ENCODE data around the gene PITHD1. TPM values are rescaled to one million over a fixed set of nuclear protein-coding genes. Genes with fewer than 3 reads are reported as not detected.

The PITHD1 gene
- total RNA-seq, 1 donor: 31.1 TPM

GRCh38 chr1:23803674-23804073 is 25.5 kb downstream of the PITHD1 start:
- DNase-seq (ENCODE audit: insufficient read length, low spot score, missing footprints): no peak
- H2AFZ ChIP-seq (ENCODE audit: low read length): no peak overlapping the region
- H3K27ac ChIP-seq (ENCODE audit: low read depth, low read length): no peak overlapping the region
- no peak for TF ChIP-seq CTCF (IDR thresholded peaks at IDR 0.05; ENCODE audit: extremely low read depth, low read depth, low read length)
- no peaks in the 10 kb centered on the region for H3K9me3 ChIP-seq (ENCODE audit: low read depth, low read length)
- no peaks in the 10 kb centered on the region for H4K20me1 ChIP-seq (ENCODE audit: insufficient read depth, low read length)
- H3K79me2 ChIP-seq (ENCODE audit: insufficient read depth, low read length): no peaks in the 10 kb centered on the region
- no peak overlapping the region for H3K4me3 ChIP-seq (ENCODE audit: insufficient read depth, low read length)
- peaks cover 16% of the 10 kb centered on the region for H3K4me1 ChIP-seq (ENCODE audit: insufficient read depth, low read length)
- H3K36me3 ChIP-seq (ENCODE audit: insufficient read depth, low read length): peaks cover 23% of the 10 kb centered on the region
- H3K27me3 ChIP-seq (ENCODE audit: insufficient read depth, low read length): no peaks in the 10 kb centered on the region
- no peak overlapping the region for H3K4me2 ChIP-seq (ENCODE audit: insufficient read depth, low read length)

GRCh38 chr1:23804183-23804835 is 26.1 kb downstream of the PITHD1 start:
- no peaks in the 10 kb centered on the region for H4K20me1 ChIP-seq (ENCODE audit: insufficient read depth, low read length)

GRCh38 chr1:23805025-23805424 is 26.8 kb downstream of the PITHD1 start:
- Histone ChIP-seq H3K36me3 (ENCODE audit: insufficient read depth, low read length) (peaks cover 17% of the 10 kb centered on the region), H3K27ac (ENCODE audit: low read depth, low read length) (no peak overlapping the region), H3K4me2 (ENCODE audit: insufficient read depth, low read length) (no peak overlapping the region), H4K20me1 (ENCODE audit: insufficient read depth, low read length) (no peaks in the 10 kb centered on the region), H2AFZ (ENCODE audit: low read length) (no peak overlapping the region), H3K4me1 (ENCODE audit: insufficient read depth, low read length) (peaks cover 6% of the 10 kb centered on the region), H3K27me3 (ENCODE audit: insufficient read depth, low read length) (no peaks in the 10 kb centered on the region), H3K9me3 (ENCODE audit: low read depth, low read length) (no peaks in the 10 kb centered on the region), H3K4me3 (ENCODE audit: insufficient read depth, low read length) (no peak overlapping the region), H3K79me2 (ENCODE audit: insufficient read depth, low read length) (no peaks in the 10 kb centered on the region)
- DNase-seq (ENCODE audit: insufficient read length, low spot score, missing footprints): no peak
- no peak for TF ChIP-seq CTCF (IDR thresholded peaks at IDR 0.05; ENCODE audit: extremely low read depth, low read depth, low read length)

More at GRCh38 chr1:23804183-23804835, 26.1 kb downstream of the PITHD1 start:
- Histone ChIP-seq H3K9me3 (ENCODE audit: low read depth, low read length) (no peaks in the 10 kb centered on the region), H3K79me2 (ENCODE audit: insufficient read depth, low read length) (no peaks in the 10 kb centered on the region), H3K4me3 (ENCODE audit: insufficient read depth, low read length) (no peak overlapping the region), H2AFZ (ENCODE audit: low read length) (no peak overlapping the region), H3K27ac (ENCODE audit: low read depth, low read length) (no peak overlapping the region), H3K36me3 (ENCODE audit: insufficient read depth, low read length) (peaks cover 17% of the 10 kb centered on the region), H3K4me2 (ENCODE audit: insufficient read depth, low read length) (no peak overlapping the region), H3K4me1 (ENCODE audit: insufficient read depth, low read length) (peaks cover 11% of the 10 kb centered on the region), H3K27me3 (ENCODE audit: insufficient read depth, low read length) (no peaks in the 10 kb centered on the region)
- peak; percentile 60 for DNase-seq (ENCODE audit: insufficient read length, low spot score, missing footprints)
- peak; percentile 27 for TF ChIP-seq CTCF (IDR thresholded peaks at IDR 0.05; ENCODE audit: extremely low read depth, low read depth, low read length)

- H3K4me2 ChIP-seq (ENCODE audit: insufficient read depth, low read length): no peak overlapping the region
- H2AFZ ChIP-seq (ENCODE audit: low read length): no peak overlapping the region
- H4K20me1 ChIP-seq (ENCODE audit: insufficient read depth, low read length): no peaks in the 10 kb centered on the region
- H3K4me1 ChIP-seq (ENCODE audit: insufficient read depth, low read length): peaks cover 3% of the 10 kb centered on the region
- DNase-seq (ENCODE audit: insufficient read length, low spot score, missing footprints): peak; percentile 61
- peaks cover 17% of the 10 kb centered on the region for H3K36me3 ChIP-seq (ENCODE audit: insufficient read depth, low read length)
- H3K4me3 ChIP-seq (ENCODE audit: insufficient read depth, low read length): no peak overlapping the region
- TF ChIP-seq CTCF (IDR thresholded peaks at IDR 0.05; ENCODE audit: extremely low read depth, low read depth, low read length): no peak
- H3K27ac ChIP-seq (ENCODE audit: low read depth, low read length): no peak overlapping the region
- no peaks in the 10 kb centered on the region for H3K27me3 ChIP-seq (ENCODE audit: insufficient read depth, low read length)
- H3K79me2 ChIP-seq (ENCODE audit: insufficient read depth, low read length): no peaks in the 10 kb centered on the region
- H3K9me3 ChIP-seq (ENCODE audit: low read depth, low read length): no peaks in the 10 kb centered on the region
These were observed 28.1 kb downstream of the PITHD1 start for GRCh38 chr1:23806280-23806679.
